K562 (cell line): ENCODE results near the gene COL10A1.

Experiments used
- HDAC3 ChIP-seq: fragments of 450-650 bp; IDR thresholded peaks from 2 replicates; pipeline ENCODE4 v1.6.1; 2018; ENCODE audit warnings: borderline replicate concordance, mild to moderate bottlenecking, moderate library complexity; ENCODE audit not compliant: partially characterized antibody
- SMARCC2 ChIP-seq: fragments of 450-650 bp; IDR thresholded peaks from 2 replicates; pipeline ENCODE4 v1.6.1; 2017; ENCODE audit warnings: antibody characterized with exemption, moderate library complexity, mild to moderate bottlenecking, low read depth
- ZNF12 ChIP-seq: sonication (generic); formaldehyde crosslinking; IDR thresholded peaks from 2 replicates; pipeline ENCODE4 v1.4.0; 2020; ENCODE audit warnings: mild to moderate bottlenecking, missing genetic modification reagents
- ZNF174 ChIP-seq: fragments of 250-450 bp; sonication (Bioruptor Pico); IDR thresholded peaks from 2 replicates; pipeline ENCODE4 v1.4.0; 2020; ENCODE audit warnings: mild to moderate bottlenecking
- ZNF830 ChIP-seq: fragments of 250-450 bp; sonication (Bioruptor Pico); IDR thresholded peaks from 2 replicates; pipeline ENCODE4 v1.5.0; 2021; ENCODE audit warnings: mild to moderate bottlenecking

GRCh38 chr6:116072368-116072767 is 53.6 kb downstream of the COL10A1 start:
- no peak for TF ChIP-seq HDAC3
- no peak for TF ChIP-seq ZNF830 (CRISPR knock-in tag)
- no peak for TF ChIP-seq ZNF174 (CRISPR knock-in tag)
- TF ChIP-seq ZNF12: no peak
- TF ChIP-seq SMARCC2: no peak
